ENCODE measurements around the gene GALNT10.

The GALNT10 gene

DNA sequence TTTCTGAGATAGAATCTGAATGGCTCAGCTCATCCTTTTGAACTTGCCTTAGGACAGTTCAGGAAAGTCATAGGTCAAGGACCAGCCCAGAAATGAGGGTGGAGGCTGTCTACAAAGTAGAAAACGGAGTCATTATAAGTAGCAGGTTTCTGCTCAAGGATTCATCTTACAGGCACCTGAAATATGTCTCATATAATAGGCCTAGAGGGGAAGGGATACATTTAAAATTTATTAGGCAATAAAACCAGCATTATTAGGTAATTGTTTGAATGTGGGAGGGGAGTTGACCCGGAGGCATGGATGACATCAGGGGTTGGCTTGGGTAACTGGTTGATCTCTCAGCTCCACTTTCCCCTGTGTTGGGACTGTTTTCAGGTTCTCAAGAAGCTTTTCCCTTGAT, 11.9 kb upstream of the GALNT10 start:
- Histone ChIP-seq H3K14ac (ENCODE audit: low read length) (no peak overlapping the region), H2BK120ac (ENCODE audit: low read depth, low read length) (no peak overlapping the region), H2BK12ac (ENCODE audit: low read length) (no peak overlapping the region), H3K18ac (ENCODE audit: low read length) (no peak overlapping the region), H2AK5ac (ENCODE audit: low read depth, low read length) (no peak overlapping the region), H3K36me3 (replicated peaks in 1 of 2; ENCODE audit: control insufficient read depth in 2 of 2, insufficient read depth in 2 of 2, low read length in 2 of 2) (no peaks in the 10 kb centered on the region), H2BK5ac (ENCODE audit: low read length) (no peak overlapping the region), H3K27me3 (ENCODE audit: control insufficient read depth in 3 of 3, insufficient read depth in 3 of 3, low read depth in 1 of 3, low read length in 3 of 3) (no peaks in the 10 kb centered on the region), H3K9ac (ENCODE audit: low read depth, low read length, poor library complexity) (no peak overlapping the region), H4K8ac (ENCODE audit: low read depth, low read length) (no peak overlapping the region), H3K23ac (ENCODE audit: low read depth, low read length, poor library complexity) (no peak overlapping the region), H3K4me1 (ENCODE audit: control insufficient read depth in 2 of 2, insufficient read depth in 1 of 2, low read depth in 1 of 2, low read length in 2 of 2) (no peaks in the 10 kb centered on the region), H2AFZ (ENCODE audit: low read length) (no peak overlapping the region), H3K27ac (replicated peaks; ENCODE audit: low read length) (no peak overlapping the region), H3K4me2 (ENCODE audit: insufficient read depth, low read length, poor library complexity, severe bottlenecking) (no peak overlapping the region), H2BK15ac (ENCODE audit: low read length) (no peak overlapping the region), H4K91ac (ENCODE audit: low read depth, low read length, poor library complexity) (no peak overlapping the region), H3K4me3 (ENCODE audit: low read length in 2 of 2) (no peak overlapping the region), H3K79me1 (ENCODE audit: low read depth, low read length) (no peaks in the 10 kb centered on the region), H3K4ac (ENCODE audit: low read length) (no peak overlapping the region), H3K9me3 (replicated peaks in 1 of 2; ENCODE audit: control insufficient read depth in 2 of 2, insufficient read depth in 1 of 2, low read depth in 1 of 2, low read length in 2 of 2) (no peaks in the 10 kb centered on the region)
- DNase-seq (ENCODE audit: low spot score): no peak
- WGBS, 2 donors (ENCODE audit: extremely low coverage in 2 of 2, insufficient read length in 2 of 2, insufficient replicate concordance in 1 of 2): no CpG with 5 or more reads among the region's 2 CpGs

DNA sequence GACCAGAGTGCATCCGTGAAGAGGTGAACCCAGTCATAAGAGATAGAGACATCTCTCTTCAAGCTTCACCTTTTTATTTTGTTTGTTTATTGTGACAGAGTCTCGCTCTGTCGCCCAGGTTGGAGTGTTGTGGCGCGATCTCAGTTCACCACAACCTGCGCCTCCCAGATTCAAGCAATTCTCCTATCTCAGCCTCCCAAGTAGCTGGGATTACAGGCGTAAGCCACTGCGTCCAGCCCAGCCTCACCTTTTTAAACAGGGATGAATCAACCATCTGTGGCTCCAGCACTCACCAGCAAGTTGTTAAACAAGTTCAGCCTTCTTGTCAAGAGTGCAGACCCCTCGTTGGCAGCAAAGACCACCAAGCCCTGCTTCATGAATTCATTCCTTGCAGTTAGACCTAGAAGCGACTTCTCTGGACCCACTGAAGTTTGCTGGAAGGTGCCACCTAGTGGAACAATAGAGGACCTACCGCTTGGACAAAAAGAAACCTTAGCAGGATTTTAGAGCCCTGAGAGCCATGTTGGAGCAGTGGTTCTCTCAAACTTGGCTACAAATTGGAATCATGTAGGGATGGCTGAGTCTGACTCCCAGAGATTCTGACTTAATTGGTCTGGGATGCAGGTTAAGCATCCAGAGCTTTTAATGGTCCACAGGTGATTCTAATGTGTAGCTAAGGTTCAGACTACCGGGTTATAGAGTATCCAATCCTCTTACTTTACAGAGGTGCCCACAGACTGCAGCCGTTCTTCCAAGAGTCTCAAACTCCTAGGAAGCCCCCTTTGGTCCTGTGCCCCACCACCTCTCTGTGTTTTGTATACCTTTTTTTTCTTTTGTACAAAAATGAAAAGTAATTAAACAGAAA, 10.5 kb upstream of the GALNT10 start:
- H3K14ac ChIP-seq (ENCODE audit: low read length): no peak overlapping the region
- H3K27ac ChIP-seq (replicated peaks; ENCODE audit: low read length): no peak overlapping the region
- H2AFZ ChIP-seq (ENCODE audit: low read length): peak overlapping the region; percentile 47
- H3K23ac ChIP-seq (ENCODE audit: low read depth, low read length, poor library complexity): no peak overlapping the region
- H3K79me1 ChIP-seq (ENCODE audit: low read depth, low read length): no peaks in the 10 kb centered on the region
- no peak overlapping the region for H4K91ac ChIP-seq (ENCODE audit: low read depth, low read length, poor library complexity)
- no CpG with 5 or more reads among the region's 13 CpGs for WGBS, 2 donors (ENCODE audit: extremely low coverage in 2 of 2, insufficient read length in 2 of 2, insufficient replicate concordance in 1 of 2)
- H2BK120ac ChIP-seq (ENCODE audit: low read depth, low read length): no peak overlapping the region
- no peaks in the 10 kb centered on the region for H3K4me1 ChIP-seq (ENCODE audit: control insufficient read depth in 2 of 2, insufficient read depth in 1 of 2, low read depth in 1 of 2, low read length in 2 of 2)
- H4K8ac ChIP-seq (ENCODE audit: low read depth, low read length): no peak overlapping the region
- H3K9me3 ChIP-seq (replicated peaks in 1 of 2; ENCODE audit: control insufficient read depth in 2 of 2, insufficient read depth in 1 of 2, low read depth in 1 of 2, low read length in 2 of 2): no peaks in the 10 kb centered on the region
- H3K36me3 ChIP-seq (replicated peaks in 1 of 2; ENCODE audit: control insufficient read depth in 2 of 2, insufficient read depth in 2 of 2, low read length in 2 of 2): no peaks in the 10 kb centered on the region
- DNase-seq (ENCODE audit: low spot score): peak; percentile 42
- no peak overlapping the region for H3K4me2 ChIP-seq (ENCODE audit: insufficient read depth, low read length, poor library complexity, severe bottlenecking)
- H3K18ac ChIP-seq (ENCODE audit: low read length): no peak overlapping the region
- no peak overlapping the region for H3K4me3 ChIP-seq (ENCODE audit: low read length in 2 of 2)
- H2BK5ac ChIP-seq (ENCODE audit: low read length): no peak overlapping the region
- H2BK15ac ChIP-seq (ENCODE audit: low read length): no peak overlapping the region
- H3K9ac ChIP-seq (ENCODE audit: low read depth, low read length, poor library complexity): no peak overlapping the region
- H2AK5ac ChIP-seq (ENCODE audit: low read depth, low read length): no peak overlapping the region
- H3K27me3 ChIP-seq (ENCODE audit: control insufficient read depth in 3 of 3, insufficient read depth in 3 of 3, low read depth in 1 of 3, low read length in 3 of 3): no peaks in the 10 kb centered on the region
- H2BK12ac ChIP-seq (ENCODE audit: low read length): no peak overlapping the region
- no peak overlapping the region for H3K4ac ChIP-seq (ENCODE audit: low read length)

DNA sequence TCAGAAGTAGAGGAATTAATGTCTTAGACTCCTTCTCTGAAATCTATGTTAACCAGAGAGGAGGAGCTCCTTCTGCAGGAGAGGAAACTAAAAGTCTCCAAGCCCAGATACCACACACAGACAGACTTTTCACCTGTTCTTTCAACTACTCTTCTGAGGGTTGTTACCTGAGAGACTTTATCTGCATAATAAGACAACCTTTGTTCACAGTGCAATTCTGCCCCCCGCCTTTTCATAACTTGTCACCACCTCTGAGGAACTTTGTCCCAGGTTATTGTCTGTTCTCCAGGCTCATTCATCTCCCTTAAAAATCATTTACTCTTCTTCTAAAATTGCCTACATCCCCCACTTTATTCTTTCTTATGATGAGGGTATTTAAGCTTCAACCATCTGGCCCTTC, 9.4 kb upstream of the GALNT10 start:
- Histone ChIP-seq H3K9me3 (replicated peaks in 1 of 2; ENCODE audit: control insufficient read depth in 2 of 2, insufficient read depth in 1 of 2, low read depth in 1 of 2, low read length in 2 of 2) (no peaks in the 10 kb centered on the region), H3K9ac (ENCODE audit: low read depth, low read length, poor library complexity) (no peak overlapping the region), H3K4me1 (ENCODE audit: control insufficient read depth in 2 of 2, insufficient read depth in 1 of 2, low read depth in 1 of 2, low read length in 2 of 2) (no peaks in the 10 kb centered on the region), H2AK5ac (ENCODE audit: low read depth, low read length) (no peak overlapping the region), H3K4me3 (ENCODE audit: low read length in 2 of 2) (no peak overlapping the region), H3K4me2 (ENCODE audit: insufficient read depth, low read length, poor library complexity, severe bottlenecking) (no peak overlapping the region), H3K36me3 (replicated peaks in 1 of 2; ENCODE audit: control insufficient read depth in 2 of 2, insufficient read depth in 2 of 2, low read length in 2 of 2) (no peaks in the 10 kb centered on the region), H2BK120ac (ENCODE audit: low read depth, low read length) (no peak overlapping the region), H3K23ac (ENCODE audit: low read depth, low read length, poor library complexity) (no peak overlapping the region), H2BK5ac (ENCODE audit: low read length) (no peak overlapping the region), H3K14ac (ENCODE audit: low read length) (no peak overlapping the region), H4K91ac (ENCODE audit: low read depth, low read length, poor library complexity) (no peak overlapping the region), H3K18ac (ENCODE audit: low read length) (no peak overlapping the region), H3K79me1 (ENCODE audit: low read depth, low read length) (no peaks in the 10 kb centered on the region), H4K8ac (ENCODE audit: low read depth, low read length) (no peak overlapping the region), H3K27ac (replicated peaks; ENCODE audit: low read length) (no peak overlapping the region), H2AFZ (ENCODE audit: low read length) (no peak overlapping the region), H2BK12ac (ENCODE audit: low read length) (no peak overlapping the region), H3K4ac (ENCODE audit: low read length) (no peak overlapping the region), H3K27me3 (ENCODE audit: control insufficient read depth in 3 of 3, insufficient read depth in 3 of 3, low read depth in 1 of 3, low read length in 3 of 3) (no peaks in the 10 kb centered on the region), H2BK15ac (ENCODE audit: low read length) (no peak overlapping the region)
- WGBS, 2 donors (ENCODE audit: extremely low coverage in 2 of 2, insufficient read length in 2 of 2, insufficient replicate concordance in 1 of 2): no CpG with 5 or more reads among the region's 1 CpG
- DNase-seq (ENCODE audit: low spot score): no peak

DNA sequence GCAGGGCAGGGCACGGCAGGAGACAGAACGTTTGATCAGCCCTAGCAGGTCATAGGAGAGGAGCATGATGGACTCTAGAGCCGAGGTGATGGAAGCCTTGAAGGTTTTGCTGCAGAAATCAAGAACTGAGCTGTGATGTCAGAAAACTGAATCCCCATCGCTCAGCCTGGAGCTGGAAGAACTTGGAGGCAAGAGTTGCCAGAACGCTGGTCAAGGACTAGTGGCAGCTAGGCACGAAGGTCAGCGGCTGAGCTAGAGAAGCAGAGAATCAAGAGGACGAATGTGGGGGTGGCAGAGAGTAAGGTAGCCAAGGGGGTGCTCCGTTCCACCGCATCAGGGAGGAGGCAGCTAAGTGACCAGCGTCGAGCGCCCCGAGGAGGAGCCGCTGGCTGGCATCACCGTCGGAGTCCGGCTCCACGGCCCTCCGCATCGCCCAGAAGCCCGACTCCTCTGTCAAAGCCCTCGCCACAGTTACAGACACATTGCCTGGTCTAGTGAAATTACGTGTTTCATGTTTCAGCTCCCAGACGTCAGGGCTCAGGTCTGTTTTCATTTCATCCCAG, 1.2 kb upstream of the GALNT10 start:
- Histone ChIP-seq H3K79me1 (ENCODE audit: low read depth, low read length) (no peaks in the 10 kb centered on the region), H3K4ac (ENCODE audit: low read length) (no peak overlapping the region), H3K27me3 (ENCODE audit: control insufficient read depth in 3 of 3, insufficient read depth in 3 of 3, low read depth in 1 of 3, low read length in 3 of 3) (peaks cover 0 to 19% (median 4%) of the 10 kb centered on the region in 3 experiments), H3K18ac (ENCODE audit: low read length) (no peak overlapping the region), H3K14ac (ENCODE audit: low read length) (no peak overlapping the region), H3K27ac (replicated peaks; ENCODE audit: low read length) (no peak overlapping the region), H3K23ac (ENCODE audit: low read depth, low read length, poor library complexity) (no peak overlapping the region), H3K9ac (ENCODE audit: low read depth, low read length, poor library complexity) (peak overlapping the region; percentile 87), H3K9me3 (replicated peaks in 1 of 2; ENCODE audit: control insufficient read depth in 2 of 2, insufficient read depth in 1 of 2, low read depth in 1 of 2, low read length in 2 of 2) (peaks cover 0 to 2% of the 10 kb centered on the region in 2 donors), H2BK5ac (ENCODE audit: low read length) (no peak overlapping the region), H2BK15ac (ENCODE audit: low read length) (no peak overlapping the region), H2BK12ac (ENCODE audit: low read length) (no peak overlapping the region), H3K4me1 (ENCODE audit: control insufficient read depth in 2 of 2, insufficient read depth in 1 of 2, low read depth in 1 of 2, low read length in 2 of 2) (peaks cover 10 to 25% of the 10 kb centered on the region in 2 donors), H3K36me3 (replicated peaks in 1 of 2; ENCODE audit: control insufficient read depth in 2 of 2, insufficient read depth in 2 of 2, low read length in 2 of 2) (peaks cover 0 to 3% of the 10 kb centered on the region in 2 donors), H4K91ac (ENCODE audit: low read depth, low read length, poor library complexity) (no peak overlapping the region), H2BK120ac (ENCODE audit: low read depth, low read length) (no peak overlapping the region), H3K4me3 (ENCODE audit: low read length in 2 of 2) (peak overlapping the region; percentile 75 to 87), H2AFZ (ENCODE audit: low read length) (peak overlapping the region; percentile 99), H4K8ac (ENCODE audit: low read depth, low read length) (no peak overlapping the region), H3K4me2 (ENCODE audit: insufficient read depth, low read length, poor library complexity, severe bottlenecking) (peak overlapping the region; percentile 88), H2AK5ac (ENCODE audit: low read depth, low read length) (no peak overlapping the region)
- WGBS, 2 donors (ENCODE audit: extremely low coverage in 2 of 2, insufficient read length in 2 of 2, insufficient replicate concordance in 1 of 2): no CpG with 5 or more reads among the region's 25 CpGs
- DNase-seq (ENCODE audit: low spot score): no peak
